Measurements from ENCODE around the gene KPNA5.
"Not testable (repeated sequence)": the region's sequence is repeated elsewhere in the genome, so short reads cannot be mapped to it uniquely, and the experiment has no call there.

Gene KPNA5

DNA sequence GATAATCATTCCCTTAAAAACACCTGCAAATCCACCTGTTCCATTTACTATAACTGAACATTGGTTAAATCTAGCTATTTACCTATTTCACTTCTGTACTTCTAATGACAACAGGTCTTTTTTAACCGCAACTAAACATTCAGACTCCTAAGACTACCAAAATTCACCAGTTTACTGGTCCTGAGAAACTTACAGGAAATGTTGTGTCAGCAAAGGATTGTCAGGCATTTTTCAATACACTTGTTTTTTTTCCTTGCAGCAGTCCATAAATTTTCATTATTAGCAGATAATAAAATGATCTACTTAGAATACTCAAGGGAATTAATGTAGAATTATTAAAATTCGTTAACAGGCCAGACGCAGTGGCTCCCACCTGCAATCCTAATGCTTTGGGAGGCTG, 17.7 kb upstream of the KPNA5 start:
- Histone ChIP-seq H3K9ac (ENCODE audit: low read length) (no peak overlapping the region), H3K79me2 (ENCODE audit: low read length) (peaks cover 85% of the 10 kb centered on the region), H2AFZ (ENCODE audit: low read depth, low read length) (no peak overlapping the region), H3K9me3 (ENCODE audit: insufficient read depth, low read length) (no peaks in the 10 kb centered on the region), H3K27me3 (ENCODE audit: low read depth, low read length) (no peaks in the 10 kb centered on the region), H3K4me3 (ENCODE audit: low read length) (no peak overlapping the region), H3K4me1 (ENCODE audit: low read length) (peaks cover 14% of the 10 kb centered on the region), H3K4me2 (ENCODE audit: low read length) (no peak overlapping the region), H3K36me3 (replicated peaks; ENCODE audit: low read depth, low read length) (peaks cover 7% of the 10 kb centered on the region), H4K20me1 (ENCODE audit: insufficient read depth, low read length) (peaks cover 13% of the 10 kb centered on the region), H3K27ac (ENCODE audit: low read length) (no peak overlapping the region)
- TF ChIP-seq, protein P1, sequence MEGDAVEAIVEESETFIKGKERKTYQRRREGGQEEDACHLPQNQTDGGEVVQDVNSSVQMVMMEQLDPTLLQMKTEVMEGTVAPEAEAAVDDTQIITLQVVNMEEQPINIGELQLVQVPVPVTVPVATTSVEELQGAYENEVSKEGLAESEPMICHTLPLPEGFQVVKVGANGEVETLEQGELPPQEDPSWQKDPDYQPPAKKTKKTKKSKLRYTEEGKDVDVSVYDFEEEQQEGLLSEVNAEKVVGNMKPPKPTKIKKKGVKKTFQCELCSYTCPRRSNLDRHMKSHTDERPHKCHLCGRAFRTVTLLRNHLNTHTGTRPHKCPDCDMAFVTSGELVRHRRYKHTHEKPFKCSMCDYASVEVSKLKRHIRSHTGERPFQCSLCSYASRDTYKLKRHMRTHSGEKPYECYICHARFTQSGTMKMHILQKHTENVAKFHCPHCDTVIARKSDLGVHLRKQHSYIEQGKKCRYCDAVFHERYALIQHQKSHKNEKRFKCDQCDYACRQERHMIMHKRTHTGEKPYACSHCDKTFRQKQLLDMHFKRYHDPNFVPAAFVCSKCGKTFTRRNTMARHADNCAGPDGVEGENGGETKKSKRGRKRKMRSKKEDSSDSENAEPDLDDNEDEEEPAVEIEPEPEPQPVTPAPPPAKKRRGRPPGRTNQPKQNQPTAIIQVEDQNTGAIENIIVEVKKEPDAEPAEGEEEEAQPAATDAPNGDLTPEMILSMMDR (IDR thresholded peaks at IDR 0.05; ENCODE audit: low read depth, low read length) = no peak
- TF ChIP-seq EZH2phosphoT487 (IDR thresholded peaks at IDR 0.05; ENCODE audit: low read depth) = no peak

DNA sequence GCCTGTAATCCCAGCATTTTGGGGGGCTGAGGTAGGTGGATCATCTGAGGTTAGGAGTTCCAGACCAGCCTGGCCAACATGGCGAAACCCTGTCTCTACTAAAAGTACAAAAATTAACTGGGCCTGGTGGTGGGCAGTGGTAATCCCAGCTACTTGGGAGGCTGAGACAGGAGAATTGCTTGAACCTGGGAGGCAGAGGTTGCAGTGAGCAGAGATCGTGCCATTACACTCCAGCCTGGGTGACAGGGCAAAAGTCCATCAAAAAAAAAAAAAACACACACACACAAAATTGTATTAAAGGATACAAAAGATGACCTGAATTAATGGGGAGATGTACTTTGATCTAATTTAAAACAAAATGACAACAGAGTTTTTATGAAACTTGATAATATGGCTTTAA, 16.8 kb upstream of the KPNA5 start:
- not testable (repeated sequence) for H3K4me2 ChIP-seq (ENCODE audit: low read length); H3K36me3 ChIP-seq (replicated peaks; ENCODE audit: low read depth, low read length); H2AFZ ChIP-seq (ENCODE audit: low read depth, low read length); H3K9ac ChIP-seq (ENCODE audit: low read length); H3K27ac ChIP-seq (ENCODE audit: low read length); H3K27me3 ChIP-seq (ENCODE audit: low read depth, low read length); H3K4me3 ChIP-seq (ENCODE audit: low read length); H3K9me3 ChIP-seq (ENCODE audit: insufficient read depth, low read length)
- peaks cover 88% of the 10 kb centered on the region for H3K79me2 ChIP-seq (ENCODE audit: low read length)
- peaks cover 14% of the 10 kb centered on the region for H3K4me1 ChIP-seq (ENCODE audit: low read length)
- H4K20me1 ChIP-seq (ENCODE audit: insufficient read depth, low read length) = peaks cover 13% of the 10 kb centered on the region

DNA sequence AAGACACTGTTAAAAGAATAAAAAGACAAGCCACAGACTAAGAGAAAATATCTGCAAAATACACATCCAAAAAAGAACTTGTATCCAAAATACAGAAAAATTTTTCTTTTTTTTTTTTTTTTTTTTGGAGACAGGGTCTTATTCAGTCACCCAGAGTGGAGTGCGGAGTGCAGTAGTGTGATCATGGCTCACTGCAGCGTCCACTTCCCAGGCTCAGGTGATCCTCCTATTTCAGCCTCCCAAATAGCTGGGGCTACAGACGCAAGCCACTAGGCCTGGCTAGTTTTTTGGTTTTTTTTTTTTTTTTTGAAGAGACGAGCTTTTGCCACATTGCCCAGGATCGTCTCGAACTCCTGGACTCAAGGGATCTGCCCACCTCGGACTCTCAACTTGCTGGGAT, 15.5 kb upstream of the KPNA5 start:
- Histone ChIP-seq H3K4me1 (ENCODE audit: low read length) (peaks cover 14% of the 10 kb centered on the region), H3K36me3 (replicated peaks; ENCODE audit: low read depth, low read length) (peaks cover 3% of the 10 kb centered on the region), H3K9me3 (ENCODE audit: insufficient read depth, low read length) (no peaks in the 10 kb centered on the region), H3K27ac (ENCODE audit: low read length) (no peak overlapping the region), H3K9ac (ENCODE audit: low read length) (no peak overlapping the region), H3K4me3 (ENCODE audit: low read length) (no peak overlapping the region), H3K4me2 (ENCODE audit: low read length) (peak overlapping the region; percentile 76; the same call in 1 of the 2 replicates), H4K20me1 (ENCODE audit: insufficient read depth, low read length) (peaks cover 13% of the 10 kb centered on the region), H3K79me2 (ENCODE audit: low read length) (peaks cover 79% of the 10 kb centered on the region), H2AFZ (ENCODE audit: low read depth, low read length) (no peak overlapping the region), H3K27me3 (ENCODE audit: low read depth, low read length) (no peaks in the 10 kb centered on the region)
- no peak for TF ChIP-seq EZH2phosphoT487 (IDR thresholded peaks at IDR 0.05; ENCODE audit: low read depth)
- TF ChIP-seq, protein P1 (IDR thresholded peaks at IDR 0.05; ENCODE audit: low read depth, low read length) = no peak

DNA sequence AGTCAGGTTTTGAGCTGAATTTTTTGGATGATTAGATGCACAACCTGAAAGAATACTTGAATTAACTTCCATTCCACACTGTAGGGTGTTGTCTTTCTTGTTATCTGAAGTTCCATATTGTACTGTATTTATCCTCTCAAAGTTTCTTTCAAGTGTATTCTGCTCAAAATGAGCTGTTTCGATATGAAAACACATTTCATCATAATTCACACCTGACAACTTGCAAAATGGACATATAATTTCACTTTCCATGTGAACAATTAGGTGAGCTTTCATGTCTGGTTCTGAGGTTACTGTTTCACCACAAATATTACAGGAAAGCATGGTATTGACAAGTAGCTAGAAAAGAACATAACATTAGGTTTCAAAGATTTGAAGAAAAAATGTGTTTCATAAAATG, 14.1 kb upstream of the KPNA5 start:
- no peak overlapping the region for H2AFZ ChIP-seq (ENCODE audit: low read depth, low read length)
- H3K4me2 ChIP-seq (ENCODE audit: low read length) = peak overlapping the region; percentile 76
- H4K20me1 ChIP-seq (ENCODE audit: insufficient read depth, low read length) = peaks cover 13% of the 10 kb centered on the region
- peaks cover 3% of the 10 kb centered on the region for H3K36me3 ChIP-seq (replicated peaks; ENCODE audit: low read depth, low read length)
- H3K9ac ChIP-seq (ENCODE audit: low read length) = peak overlapping the region; percentile 94; the same call in 1 of the 2 replicates
- TF ChIP-seq, protein P1 (IDR thresholded peaks at IDR 0.05; ENCODE audit: low read depth, low read length) = no peak
- TF ChIP-seq EZH2phosphoT487 (IDR thresholded peaks at IDR 0.05; ENCODE audit: low read depth) = no peak
- no peaks in the 10 kb centered on the region for H3K9me3 ChIP-seq (ENCODE audit: insufficient read depth, low read length)
- peak overlapping the region; percentile 99 for H3K4me3 ChIP-seq (ENCODE audit: low read length)
- no peaks in the 10 kb centered on the region for H3K27me3 ChIP-seq (ENCODE audit: low read depth, low read length)
- H3K79me2 ChIP-seq (ENCODE audit: low read length) = peaks cover 67% of the 10 kb centered on the region
- peak overlapping the region; percentile 32; the same call in 1 of the 2 replicates for H3K27ac ChIP-seq (ENCODE audit: low read length)
- peaks cover 14% of the 10 kb centered on the region for H3K4me1 ChIP-seq (ENCODE audit: low read length)

DNA sequence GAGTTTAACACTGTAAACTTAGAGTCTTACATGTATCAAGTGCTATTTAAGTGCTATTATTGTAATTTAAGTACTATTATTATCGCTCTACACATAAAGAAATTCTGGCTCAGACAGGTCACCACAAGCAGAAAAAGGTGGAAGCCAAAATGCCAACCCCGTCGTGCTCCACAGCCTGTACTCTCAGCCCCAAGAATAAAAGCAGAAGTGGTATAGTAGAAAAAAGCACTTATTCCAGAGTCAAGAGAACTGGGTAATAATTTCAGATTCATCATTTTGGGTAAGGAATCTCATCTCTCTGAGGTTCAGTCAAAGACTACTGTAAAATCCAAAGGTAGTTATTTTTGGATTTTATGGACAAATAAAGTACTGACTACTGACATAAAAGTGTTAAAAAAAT, 13.4 kb upstream of the KPNA5 start:
- Histone ChIP-seq H3K4me2 (ENCODE audit: low read length) (peak overlapping the region; percentile 76), H3K27me3 (ENCODE audit: low read depth, low read length) (no peaks in the 10 kb centered on the region), H3K79me2 (ENCODE audit: low read length) (peaks cover 60% of the 10 kb centered on the region), H2AFZ (ENCODE audit: low read depth, low read length) (no peak overlapping the region), H3K9me3 (ENCODE audit: insufficient read depth, low read length) (no peaks in the 10 kb centered on the region), H4K20me1 (ENCODE audit: insufficient read depth, low read length) (peaks cover 8% of the 10 kb centered on the region), H3K27ac (ENCODE audit: low read length) (peak overlapping the region; percentile 67), H3K9ac (ENCODE audit: low read length) (peak overlapping the region; percentile 94), H3K4me3 (ENCODE audit: low read length) (peak overlapping the region; percentile 99), H3K36me3 (replicated peaks; ENCODE audit: low read depth, low read length) (peaks cover 3% of the 10 kb centered on the region), H3K4me1 (ENCODE audit: low read length) (peaks cover 14% of the 10 kb centered on the region)
- TF ChIP-seq, protein P1 (IDR thresholded peaks at IDR 0.05; ENCODE audit: low read depth, low read length) = no peak
- TF ChIP-seq EZH2phosphoT487 (IDR thresholded peaks at IDR 0.05; ENCODE audit: low read depth) = no peak

Measured in OCI-LY3 (cell line).